Measurements from ENCODE around the gene KBTBD13.

DNA sequence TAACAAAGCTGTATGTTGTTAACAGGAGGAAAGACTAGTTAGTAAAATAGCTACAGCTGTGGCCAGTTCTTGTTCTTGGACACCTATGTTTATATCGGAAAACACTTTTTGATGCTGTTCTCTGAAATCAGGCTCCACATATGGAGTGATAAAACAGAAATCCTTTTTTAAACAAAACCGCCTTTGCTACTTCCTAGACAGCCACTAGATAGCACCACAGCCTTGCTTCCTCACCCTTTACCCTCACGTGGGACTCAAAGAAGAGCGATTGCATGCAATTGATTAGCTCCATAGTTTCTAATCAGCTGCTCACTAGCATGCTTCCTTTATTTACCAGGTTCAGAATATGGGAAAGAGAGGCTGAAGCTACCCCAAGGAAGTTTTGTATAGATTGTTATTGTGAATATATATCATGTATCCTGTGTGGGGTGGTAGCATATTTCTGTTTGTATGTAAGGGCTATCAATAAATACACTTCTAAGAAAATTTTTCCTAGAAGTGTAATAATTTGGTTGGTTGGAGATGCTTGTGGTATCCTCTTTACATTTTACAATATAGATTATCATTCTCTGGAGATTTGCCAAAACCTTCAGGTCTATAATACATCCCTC, 42.8 kb upstream of the KBTBD13 start:
- peak in 4 of 6 experiments; percentile 41 to 88 (median 82) for TF ChIP-seq CTCF (IDR thresholded peaks at IDR 0.05)
- no peak for TF ChIP-seq POLR2A (IDR thresholded peaks at IDR 0.05)

Data from Peyer's patch (tissue), 4 donors.